GM20000 (cell line): ENCODE data around the gene ZNF79.

ENCODE experiments used
- DNase-seq: peaks from one replicate; pipeline ENCODE4 v3.0.0; 2012; ENCODE audit warnings: low spot score
- CTCF ChIP-seq: IDR thresholded peaks from 2 replicates; pipeline ENCODE4 v1.5.1; 2012; ENCODE audit warnings: mild to moderate bottlenecking, control low read depth; ENCODE audit errors: extremely low read depth, missing control alignments

ZNF79 gene

GRCh38 chr9:127428348-127428747 is 4.2 kb downstream of the ZNF79 start:
- no peak for DNase-seq
- TF ChIP-seq CTCF = no peak

GRCh38 chr9:127430415-127430814 is 6.2 kb downstream of the ZNF79 start:
- no peak for TF ChIP-seq CTCF
- no peak for DNase-seq

GRCh38 chr9:127437497-127438264 is 13.5 kb downstream of the ZNF79 start:
- no peak for TF ChIP-seq CTCF
- DNase-seq = no peak

GRCh38 chr9:127438394-127438793 is 14.2 kb downstream of the ZNF79 start:
- no peak for DNase-seq
- no peak for TF ChIP-seq CTCF

- no peak for TF ChIP-seq CTCF
- no peak for DNase-seq
Measured at GRCh38 chr9:127444283-127444920, 20.2 kb downstream of the ZNF79 start.

GRCh38 chr9:127444921-127445850 is 21.0 kb downstream of the ZNF79 start:
- TF ChIP-seq CTCF = no peak
- DNase-seq = no peak
